Endodermal cell (in vitro differentiated cells): ENCODE measurements around the gene ZBTB20. TPM values are rescaled to one million over a fixed set of nuclear protein-coding genes. Genes with fewer than 3 reads are reported as not detected.

Experiments
- DNase-seq: peaks from one replicate; pipeline ENCODE4 v3.0.0-alpha.2; 2017
- H3K27ac ChIP-seq: 2 replicates; pipeline ENCODE4 v1.5.1; 2013; ENCODE audit warnings: mild to moderate bottlenecking, low read depth, low read length, moderate library complexity
- H3K27me3 ChIP-seq: 2 replicates; pipeline ENCODE4 v1.6.1; 2013; ENCODE audit warnings: mild to moderate bottlenecking, low read length, moderate library complexity; ENCODE audit not compliant: insufficient read depth, control insufficient read depth, poor library complexity, severe bottlenecking
- H3K36me3 ChIP-seq: 2 replicates; pipeline ENCODE4 v1.7.0; 2013; ENCODE audit warnings: mild to moderate bottlenecking, low read length, moderate library complexity; ENCODE audit not compliant: control insufficient read depth, insufficient read depth
- H3K4me1 ChIP-seq: one replicate; pipeline ENCODE4 v1.7.0; 2013; ENCODE audit warnings: low read length; ENCODE audit not compliant: control insufficient read depth, insufficient read depth
- H3K4me3 ChIP-seq: 2 replicates; pipeline ENCODE4 v1.5.1; 2013; ENCODE audit warnings: mild to moderate bottlenecking, low read length, moderate library complexity
- H3K9ac ChIP-seq: 2 replicates; pipeline ENCODE4 v1.6.1; 2013; ENCODE audit warnings: mild to moderate bottlenecking, low read length, moderate library complexity; ENCODE audit not compliant: poor library complexity, severe bottlenecking; ENCODE audit errors: extremely low read depth
- H3K9me3 ChIP-seq: 2 replicates; pipeline ENCODE4 v1.6.1; 2013; ENCODE audit warnings: mild to moderate bottlenecking, low read length, moderate library complexity; ENCODE audit not compliant: control insufficient read depth
- H3K27ac Mint-ChIP-seq: 2 replicates; pipeline ENCODE4 v1.8.0; 2020; ENCODE audit warnings: mixed read lengths
- H3K27me3 Mint-ChIP-seq: 2 replicates; pipeline ENCODE4 v1.8.0; 2021; ENCODE audit warnings: mild to moderate bottlenecking, mixed read lengths; ENCODE audit not compliant: insufficient read depth
- H3K36me3 Mint-ChIP-seq: 2 replicates; pipeline ENCODE4 v1.8.0; 2020; ENCODE audit warnings: low read depth, mixed read lengths
- H3K4me1 Mint-ChIP-seq: 2 replicates; pipeline ENCODE4 v1.8.0; 2020; ENCODE audit warnings: mixed read lengths
- H3K4me3 Mint-ChIP-seq: 2 replicates; pipeline ENCODE4 v1.8.0; 2020; ENCODE audit warnings: mild to moderate bottlenecking, moderate library complexity, mixed read lengths
- H3K9me3 Mint-ChIP-seq: 2 replicates; pipeline ENCODE4 v1.8.0; 2020; ENCODE audit warnings: mild to moderate bottlenecking, mixed read lengths
- CTCF ChIP-seq: fragments of 200-600 bp; sonication (generic); conservative IDR thresholded peaks from 2 replicates; pipeline ENCODE4 v1.5.0; 2021; ENCODE audit warnings: antibody characterized with exemption, mild to moderate bottlenecking
- WGBS, 2 experiments: methylation state at CpG; one replicate each; pipeline versions ENCODE4 v1.1.5 to v1.1.7; 2013; ENCODE audit warnings: missing lambda C conversion rate in 2 of 2, mixed read lengths in 1 of 2; ENCODE audit not compliant: insufficient coverage in 1 of 2, insufficient read length in 1 of 2; 5-methylcytosine and 5-hydroxymethylcytosine counted together
- total RNA-seq, 2 donors: library from RNA; stranded (reverse); fragmentation: NEBNext Ultra II Directional in 1 of 2; extraction: Animal tissue kit (Norgen Biotek cat#: 25700) in 1 of 2; gene quantifications; 2 replicates in 1 of 2; 3 replicates in 1 of 2; pipeline ENCODE4 v1.2.1, GENCODE V29; 2021

Gene ZBTB20
- total RNA-seq, 2 donors from 2014 or later = 1.6 to 2.9 TPM

GRCh38 chr3:114411811-114412803, 735.0 kb downstream of the ZBTB20 start:
- Histone ChIP-seq H3K9ac (no peak overlapping the region), H3K36me3 (no peaks in the 10 kb centered on the region), H3K9me3 (no peaks in the 10 kb centered on the region), H3K27me3 (no peaks in the 10 kb centered on the region), H3K4me1 (no peaks in the 10 kb centered on the region), H3K4me3 (no peak overlapping the region), H3K27ac (no peak overlapping the region)
- Mint-ChIP-seq H3K27ac (no peak overlapping the region), H3K9me3 (no peaks in the 10 kb centered on the region), H3K36me3 (no peaks in the 10 kb centered on the region), H3K4me3 (no peak overlapping the region), H3K4me1 (peaks cover 22% of the 10 kb centered on the region), H3K27me3 (no peaks in the 10 kb centered on the region)
- no peak for DNase-seq
- no peak for TF ChIP-seq CTCF
- WGBS, 2 experiments = 78 to 83% methylated on average over 7 to 9 of the region's 9 CpGs

- whole genome bisulfite sequencing, 2 experiments = 81% methylated on average over 3 of the region's 3 CpGs; no CpG with 5 or more reads in 1 of the 2 experiments
- Mint-ChIP-seq H3K36me3 (no peaks in the 10 kb centered on the region), H3K27me3 (no peaks in the 10 kb centered on the region), H3K4me3 (no peak overlapping the region), H3K27ac (no peak overlapping the region), H3K9me3 (no peaks in the 10 kb centered on the region), H3K4me1 (peaks cover 22% of the 10 kb centered on the region)
- Histone ChIP-seq H3K27me3 (no peaks in the 10 kb centered on the region), H3K36me3 (no peaks in the 10 kb centered on the region), H3K27ac (peak overlapping the region; percentile 16), H3K4me3 (no peak overlapping the region), H3K4me1 (no peaks in the 10 kb centered on the region), H3K9me3 (no peaks in the 10 kb centered on the region), H3K9ac (no peak overlapping the region)
- no peak for TF ChIP-seq CTCF
- no peak for DNase-seq
These were observed 735.9 kb downstream of the ZBTB20 start for GRCh38 chr3:114411190-114411668.

GRCh38 chr3:114408736-114409670, 738.1 kb downstream of the ZBTB20 start:
- Histone ChIP-seq H3K9me3 (no peaks in the 10 kb centered on the region), H3K4me3 (no peak overlapping the region), H3K36me3 (no peaks in the 10 kb centered on the region), H3K27ac (peak overlapping the region; percentile 82), H3K9ac (no peak overlapping the region), H3K27me3 (no peaks in the 10 kb centered on the region), H3K4me1 (no peaks in the 10 kb centered on the region)
- peaks cover 22% of the 10 kb centered on the region for H3K4me1 Mint-ChIP-seq
- no peak overlapping the region for H3K27ac Mint-ChIP-seq
- no peak for DNase-seq
- H3K9me3 Mint-ChIP-seq = no peaks in the 10 kb centered on the region
- WGBS, 2 experiments = 54 to 68% methylated on average over 12 to 17 of the region's 17 CpGs
- no peaks in the 10 kb centered on the region for H3K36me3 Mint-ChIP-seq
- H3K4me3 Mint-ChIP-seq = no peak overlapping the region
- H3K27me3 Mint-ChIP-seq = no peaks in the 10 kb centered on the region
- TF ChIP-seq CTCF = no peak
